Epithelial cell of esophagus (primary cell): ENCODE measurements around the gene ANKRD44.

Experiments
- DNase-seq: peaks from one replicate; pipeline ENCODE4 v3.0.0; 2010; ENCODE audit warnings: low read depth
- H3K4me3 ChIP-seq: 2 replicates; pipeline ENCODE4 v1.5.1; 2011; ENCODE audit warnings: mild to moderate bottlenecking, low read length, control low read depth
- CTCF ChIP-seq: IDR thresholded peaks from 2 replicates; pipeline ENCODE4 v1.5.1; 2011; ENCODE audit warnings: low read depth, mild to moderate bottlenecking, low read length, control low read depth, inconsistent platforms; ENCODE audit not compliant: insufficient read depth; ENCODE audit errors: missing control alignments

Gene ANKRD44

GRCh38 chr2:196995757-196996314 lies 314.7 kb downstream of the ANKRD44 start:
- no peak for TF ChIP-seq CTCF

DNA sequence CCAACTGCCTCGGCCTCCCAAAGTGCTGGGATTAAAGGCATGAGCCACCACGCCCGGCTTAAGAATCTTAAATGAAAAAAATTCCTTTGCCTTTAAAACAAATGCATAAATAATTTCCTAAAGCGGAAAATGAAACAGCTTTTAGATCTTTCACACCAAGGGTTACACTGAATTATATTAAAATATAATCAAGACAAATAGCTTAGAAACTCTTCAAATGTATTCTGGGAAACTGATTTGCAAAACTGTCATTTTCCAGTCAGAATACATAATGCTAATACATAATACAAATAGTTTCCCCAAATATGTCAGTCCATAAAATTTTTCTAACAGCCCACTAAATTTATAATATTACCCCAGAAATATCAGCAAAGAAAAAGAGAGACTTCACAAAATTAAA lies 315.8 kb downstream of the ANKRD44 start:
- no peak overlapping the region for H3K4me3 ChIP-seq
- no peak for TF ChIP-seq CTCF
- DNase-seq: no peak

More at GRCh38 chr2:196995757-196996314, 314.7 kb downstream of the ANKRD44 start:
- H3K4me3 ChIP-seq: no peak overlapping the region
- no peak for DNase-seq

GRCh38 chr2:196993617-196994016 lies 317.0 kb downstream of the ANKRD44 start:
- no peak for TF ChIP-seq CTCF
- no peak for DNase-seq
- H3K4me3 ChIP-seq: no peak overlapping the region

- H3K4me3 ChIP-seq: no peak overlapping the region
- DNase-seq: no peak
- no peak for TF ChIP-seq CTCF
These were observed 318.1 kb downstream of the ANKRD44 start for GRCh38 chr2:196992466-196992865.

DNA sequence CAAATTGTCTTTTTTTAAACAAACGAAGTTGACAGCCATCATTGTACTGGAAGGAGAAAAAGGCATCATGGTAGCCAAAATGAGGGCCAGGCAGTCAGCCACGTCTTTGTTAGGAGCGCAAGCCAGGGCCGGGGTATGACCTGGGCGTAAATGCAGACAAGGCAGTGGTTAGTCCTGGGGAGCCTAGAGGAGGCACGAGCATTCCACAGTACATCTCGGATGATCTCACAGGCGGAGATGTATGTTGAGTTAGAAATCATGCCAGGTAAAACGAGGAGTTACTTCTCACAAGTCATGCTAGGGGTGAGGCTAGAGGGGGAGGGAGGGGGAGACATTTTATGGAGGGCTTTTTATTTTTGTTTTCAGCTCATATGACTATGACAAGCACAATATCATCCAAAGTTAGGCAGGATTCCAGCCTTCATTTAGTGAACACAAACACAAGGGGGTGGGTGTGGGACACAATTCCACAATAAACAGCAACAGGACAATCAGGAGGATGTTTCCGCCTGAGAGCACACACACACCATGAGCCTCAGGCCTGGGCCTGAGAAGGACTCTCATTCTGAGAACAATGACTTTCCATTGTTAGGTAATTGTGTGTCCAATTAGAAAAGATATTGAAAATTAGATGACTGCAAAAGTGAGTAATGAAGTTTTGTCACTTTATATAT lies 319.7 kb downstream of the ANKRD44 start:
- no peak overlapping the region for H3K4me3 ChIP-seq
- no peak for DNase-seq
- TF ChIP-seq CTCF: no peak

DNA sequence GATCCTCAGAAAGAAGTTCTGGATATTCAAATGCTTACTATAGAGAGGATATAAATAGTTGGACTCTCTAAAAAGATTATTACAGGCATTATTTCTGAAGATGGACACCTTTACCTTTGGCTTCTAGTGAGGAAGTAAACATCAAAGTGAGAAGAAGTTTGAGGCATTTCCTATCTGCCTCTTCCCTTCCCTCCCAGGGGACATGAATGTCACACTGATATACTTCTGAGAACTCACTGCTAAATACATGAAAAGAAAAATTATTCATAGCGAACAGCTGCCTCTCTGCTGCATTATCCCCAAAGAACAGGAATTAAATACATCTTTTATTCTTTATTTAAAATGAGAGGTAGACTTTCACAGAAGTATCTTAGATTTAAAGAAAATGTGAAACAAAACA lies 320.5 kb downstream of the ANKRD44 start:
- no peak for TF ChIP-seq CTCF
- H3K4me3 ChIP-seq: no peak overlapping the region
- no peak for DNase-seq

GRCh38 chr2:196989496-196989895 lies 321.1 kb downstream of the ANKRD44 start:
- H3K4me3 ChIP-seq: no peak overlapping the region
- no peak for DNase-seq
- TF ChIP-seq CTCF: no peak
